Lower leg skin (tissue), 3 donors: ENCODE data around the gene CELSR3.

Experiments used
- CTCF ChIP-seq, 3 donors: fragments of 450-650 bp; IDR thresholded peaks; one replicate each; pipeline ENCODE4 v1.5.1; 2016; ENCODE audit warnings: antibody characterized with exemption in 3 of 3, mild to moderate bottlenecking in 3 of 3, moderate library complexity in 2 of 3
- POLR2A ChIP-seq, 2 donors: fragments of 450-650 bp; IDR thresholded peaks; one replicate each; pipeline ENCODE4 v1.6.1; 2016 to 2017; ENCODE audit warnings: antibody characterized with exemption in 2 of 2, mild to moderate bottlenecking in 1 of 2, moderate library complexity in 1 of 2

GRCh38 chr3:48652923-48653715, 9.6 kb downstream of the CELSR3 start:
- TF ChIP-seq CTCF (IDR thresholded peaks at IDR 0.05) (no peak), POLR2A (IDR thresholded peaks at IDR 0.05) (no peak)
